Stimulated activated CD8-positive, alpha-beta memory T cell treated with anti-CD3 and anti-CD28 coated beads, Interleukin-15, amount 100 ng/mL, for 48 hours (primary cell): Measurements from ENCODE around the gene GAMT.
"Not testable (repeated sequence)": the region's sequence is repeated elsewhere in the genome, so short reads cannot be mapped to it uniquely, and the experiment has no call there.

Source experiments
- DNase-seq, 2 donors: peaks; one replicate each; pipeline ENCODE4 v3.0.0-alpha.2; 2020; ENCODE audit warnings: low read depth in 2 of 2

The GAMT gene

DNA sequence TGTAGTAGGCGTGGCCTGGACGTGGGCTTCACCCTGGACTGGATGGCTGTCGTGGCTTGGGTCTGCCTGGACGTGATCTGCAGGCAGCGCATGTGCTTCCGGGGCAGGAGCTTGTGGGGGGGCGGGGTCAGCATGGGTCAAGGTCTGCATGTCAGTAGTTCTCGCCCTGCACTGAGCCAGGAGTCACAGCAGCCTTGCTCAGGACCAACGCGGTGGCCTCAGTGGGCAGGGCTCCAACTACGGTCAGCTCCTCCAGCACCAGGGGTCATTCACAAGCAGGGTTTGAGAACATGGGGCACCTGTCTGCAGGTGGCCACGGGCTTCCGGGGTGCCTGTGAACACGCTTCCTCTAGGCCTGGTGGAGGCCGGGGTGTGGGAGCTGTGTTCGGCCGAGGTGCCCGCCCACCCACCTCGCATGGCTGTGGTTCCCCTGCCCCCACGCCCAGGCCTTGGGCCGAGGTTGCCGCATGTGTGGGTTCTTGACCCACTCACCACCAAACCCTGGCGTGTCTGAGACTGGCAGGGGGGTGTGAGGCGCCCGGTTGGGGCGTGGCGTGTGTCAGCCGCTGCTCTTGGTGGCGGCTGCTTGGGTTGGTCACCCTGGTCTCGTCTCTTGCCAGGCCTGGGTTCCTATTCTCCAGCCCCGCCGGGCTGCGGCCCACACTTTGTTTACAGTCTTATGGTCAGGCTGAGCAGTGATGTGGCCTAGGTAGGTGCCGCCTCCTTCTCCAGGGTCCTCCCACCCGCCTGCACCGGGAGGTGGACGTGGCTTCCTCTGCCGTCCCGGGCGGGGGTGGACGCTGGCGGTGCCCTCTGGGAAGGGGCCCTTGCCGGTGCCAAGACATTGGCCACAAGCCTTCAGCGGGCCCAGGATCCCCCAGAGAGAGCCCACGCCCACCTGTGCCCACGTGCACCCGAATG is 32.0 kb upstream of the GAMT start:
- no peak for DNase-seq

DNA sequence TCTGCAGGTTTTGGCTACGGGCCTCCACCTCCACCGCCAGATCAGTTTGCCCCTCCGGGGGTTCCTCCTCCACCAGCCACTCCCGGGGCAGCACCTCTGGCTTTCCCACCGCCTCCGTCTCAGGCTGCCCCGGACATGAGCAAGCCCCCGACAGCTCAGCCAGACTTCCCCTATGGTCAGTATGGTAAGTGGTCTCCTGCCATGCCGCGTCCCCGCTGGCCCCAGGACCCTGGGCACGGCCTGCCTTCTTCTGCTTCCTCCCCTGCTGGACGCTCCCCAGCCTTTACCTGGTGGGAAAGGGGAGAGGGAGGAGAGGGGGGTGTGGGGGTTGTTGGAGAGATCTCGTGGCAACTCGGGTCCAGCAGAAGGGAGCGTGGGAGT is 31.2 kb upstream of the GAMT start:
- DNase-seq, result no peak

DNA sequence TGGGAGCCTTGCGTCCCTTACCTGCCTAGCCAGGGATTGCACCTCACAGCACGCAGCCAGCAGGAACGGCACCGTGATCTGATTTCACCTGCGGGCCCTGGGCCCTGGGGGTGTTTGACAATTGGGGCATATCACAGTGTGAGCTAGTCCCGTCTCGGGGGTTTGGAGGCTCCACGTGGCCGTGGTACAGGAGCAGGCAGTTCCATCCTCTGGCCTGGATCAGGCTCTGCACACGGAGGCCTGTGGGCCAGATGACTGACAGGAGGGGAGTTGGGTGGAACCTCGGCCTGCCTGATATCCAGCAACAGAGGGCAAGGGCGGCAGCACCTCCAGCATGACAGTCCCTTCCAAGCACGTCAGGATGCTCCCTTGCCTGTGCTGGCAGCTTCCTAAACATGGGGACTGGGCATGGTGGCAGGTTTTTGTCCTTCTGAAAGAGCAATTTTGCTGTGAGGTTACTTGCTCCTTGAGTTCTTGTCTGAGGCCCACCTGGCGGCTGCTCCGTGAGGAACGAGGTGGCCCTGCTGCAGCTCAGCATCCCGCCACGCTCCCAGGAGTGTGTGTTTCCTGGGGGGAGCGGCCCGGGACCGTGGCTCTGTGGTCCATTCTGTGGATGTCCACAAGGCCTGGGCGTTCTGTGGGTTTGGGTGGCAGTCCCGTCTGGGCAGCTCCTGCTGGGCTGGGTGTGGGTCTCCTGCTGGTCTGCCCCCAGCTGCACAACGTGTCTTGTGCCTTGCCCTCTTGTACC is 30.6 kb upstream of the GAMT start:
- no peak for DNase-seq

DNA sequence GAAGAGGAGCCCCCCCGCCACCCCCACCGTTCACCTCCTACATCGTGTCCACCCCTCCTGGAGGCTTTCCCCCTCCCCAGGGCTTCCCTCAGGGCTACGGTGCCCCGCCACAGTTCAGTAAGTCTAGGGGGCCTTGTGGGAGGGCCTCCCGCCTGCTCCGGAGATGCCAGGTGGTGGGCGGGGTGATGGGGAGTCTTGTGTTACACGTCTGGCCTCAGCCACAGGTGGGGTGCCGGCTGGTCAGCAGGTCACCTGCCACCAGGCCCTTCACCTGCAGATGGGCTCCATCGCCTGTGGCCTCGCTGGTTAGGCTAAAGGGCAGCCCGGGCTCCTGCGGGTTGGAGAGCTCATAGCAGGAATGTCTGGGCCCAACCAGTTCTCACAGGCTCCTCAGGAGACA is 28.9 kb upstream of the GAMT start:
- no peak for DNase-seq

DNA sequence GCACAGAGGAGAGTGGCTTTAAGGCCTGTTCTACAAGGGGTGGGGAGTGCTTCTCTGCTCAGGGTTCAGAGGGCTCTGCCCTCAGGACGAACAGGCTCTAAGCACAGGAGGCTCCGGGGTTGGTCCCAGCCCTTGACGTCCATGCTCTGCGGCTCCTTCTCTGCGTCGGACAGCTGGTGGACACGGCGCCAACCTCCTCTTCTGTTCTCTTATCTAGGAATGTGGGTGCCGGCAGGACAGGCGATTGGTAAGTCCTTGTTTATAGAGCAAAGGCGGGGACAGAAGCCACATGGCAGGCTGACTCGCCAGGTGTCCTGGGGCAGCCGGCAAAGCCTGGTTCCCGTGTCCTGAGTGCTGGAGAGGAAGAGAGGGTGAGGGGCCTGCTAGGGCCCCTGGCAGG is 28.4 kb upstream of the GAMT start:
- DNase-seq, result no peak

DNA sequence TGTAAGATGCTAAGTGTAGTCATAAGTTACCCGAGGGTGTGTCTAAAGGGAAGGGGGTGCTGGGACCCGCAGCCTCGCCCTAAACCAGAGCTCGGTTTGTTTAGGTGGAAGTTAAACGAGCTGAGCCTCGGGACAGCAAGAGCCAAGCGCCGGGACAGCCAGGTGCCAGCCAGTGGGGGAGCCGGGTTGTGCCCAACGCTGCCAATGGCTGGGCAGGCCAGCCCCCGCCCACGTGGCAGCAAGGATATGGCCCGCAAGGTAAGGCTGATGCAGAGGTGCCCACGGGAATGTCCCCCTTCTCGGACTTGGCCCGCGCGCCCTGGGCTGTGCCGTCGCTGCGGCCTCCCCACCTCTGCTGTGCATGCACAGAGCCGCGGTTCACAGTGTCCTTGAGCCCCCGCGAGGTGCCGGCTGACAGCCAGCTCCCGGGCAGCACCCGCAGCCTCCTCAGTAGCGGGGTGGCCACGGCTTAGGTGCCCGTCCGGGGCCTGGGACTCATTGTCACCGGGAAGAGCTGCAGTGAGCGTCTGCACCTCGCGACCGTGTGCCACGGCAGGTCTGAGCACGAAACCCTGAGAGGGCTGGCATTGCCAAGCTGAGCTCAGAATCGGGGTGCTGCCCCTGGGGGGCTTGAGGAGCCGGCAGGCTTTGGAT is 27.5 kb upstream of the GAMT start:
- DNase-seq, result no peak

DNA sequence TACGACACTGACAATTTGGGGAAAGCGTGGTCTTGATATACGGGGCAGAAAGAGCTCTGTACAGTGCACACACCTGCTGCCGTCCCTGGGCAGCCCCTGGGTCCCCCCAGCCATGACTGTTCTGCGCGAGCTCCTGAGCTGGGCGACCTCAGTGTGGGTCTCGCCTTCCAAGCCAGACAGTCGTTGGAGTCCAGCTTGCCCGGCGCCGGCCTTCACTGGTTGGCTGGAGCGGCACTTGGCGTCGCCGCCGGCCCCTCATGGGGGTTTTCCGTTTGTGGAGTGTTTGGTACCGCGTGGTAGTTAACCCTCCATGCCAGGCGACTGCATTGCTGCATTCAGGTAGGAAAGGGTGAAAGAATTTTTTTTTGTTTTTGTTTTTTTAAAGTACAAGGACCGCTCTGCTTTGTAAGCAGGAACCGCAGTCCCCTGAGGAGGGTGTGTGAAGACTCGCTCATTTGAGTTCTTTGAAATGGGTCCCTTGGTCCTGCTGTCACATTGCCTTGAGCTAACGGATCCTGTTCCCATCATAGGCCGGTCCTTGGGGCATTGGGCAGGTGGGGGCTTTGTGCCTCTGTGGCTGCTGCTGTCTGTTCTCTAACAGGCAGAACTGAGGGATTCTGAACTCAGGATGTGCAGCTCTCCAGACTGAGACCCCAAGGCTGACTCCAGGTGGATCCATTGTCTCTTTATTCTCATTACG is 26.0 kb upstream of the GAMT start:
- no peak for DNase-seq

DNA sequence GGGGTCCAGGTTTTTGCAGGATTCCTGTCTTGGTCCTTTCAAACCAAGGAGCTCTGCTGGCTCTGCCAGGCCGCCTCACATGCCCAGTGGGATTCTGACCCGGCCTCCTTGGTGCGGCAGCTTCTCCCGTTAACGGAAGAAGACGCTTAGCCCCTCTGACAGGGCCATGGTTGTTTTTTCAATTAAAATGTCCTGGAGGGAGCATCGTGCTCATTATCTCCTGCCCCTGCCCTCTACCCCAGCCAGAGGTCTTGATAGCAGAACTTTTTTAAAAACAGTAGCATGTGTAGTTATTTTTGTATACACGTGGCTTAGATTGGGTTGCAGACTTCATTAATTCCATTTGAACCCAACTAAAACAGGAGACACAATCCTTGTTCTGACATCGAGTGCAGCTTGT is 25.4 kb upstream of the GAMT start:
- DNase-seq, result no peak

DNA sequence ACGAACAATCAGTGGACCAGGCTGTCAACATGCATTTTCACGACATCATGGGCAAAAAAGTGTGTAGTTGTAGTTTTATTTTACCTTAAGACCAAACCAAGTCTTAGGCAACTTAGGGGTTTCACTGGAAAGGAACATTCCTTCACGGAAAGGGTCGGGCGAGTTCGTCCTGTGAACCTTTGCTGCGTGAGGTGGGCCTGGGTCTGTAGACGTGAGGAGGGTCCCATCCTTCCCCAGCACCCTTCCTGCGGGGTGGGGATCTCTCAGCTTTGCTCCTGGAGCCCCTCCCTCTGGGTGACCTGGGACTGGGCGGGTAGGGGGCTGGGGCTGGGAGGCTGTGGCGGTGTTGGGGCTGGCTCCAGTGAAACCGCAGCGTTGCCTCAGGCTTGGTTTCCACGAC is 24.6 kb upstream of the GAMT start:
- no peak for DNase-seq

DNA sequence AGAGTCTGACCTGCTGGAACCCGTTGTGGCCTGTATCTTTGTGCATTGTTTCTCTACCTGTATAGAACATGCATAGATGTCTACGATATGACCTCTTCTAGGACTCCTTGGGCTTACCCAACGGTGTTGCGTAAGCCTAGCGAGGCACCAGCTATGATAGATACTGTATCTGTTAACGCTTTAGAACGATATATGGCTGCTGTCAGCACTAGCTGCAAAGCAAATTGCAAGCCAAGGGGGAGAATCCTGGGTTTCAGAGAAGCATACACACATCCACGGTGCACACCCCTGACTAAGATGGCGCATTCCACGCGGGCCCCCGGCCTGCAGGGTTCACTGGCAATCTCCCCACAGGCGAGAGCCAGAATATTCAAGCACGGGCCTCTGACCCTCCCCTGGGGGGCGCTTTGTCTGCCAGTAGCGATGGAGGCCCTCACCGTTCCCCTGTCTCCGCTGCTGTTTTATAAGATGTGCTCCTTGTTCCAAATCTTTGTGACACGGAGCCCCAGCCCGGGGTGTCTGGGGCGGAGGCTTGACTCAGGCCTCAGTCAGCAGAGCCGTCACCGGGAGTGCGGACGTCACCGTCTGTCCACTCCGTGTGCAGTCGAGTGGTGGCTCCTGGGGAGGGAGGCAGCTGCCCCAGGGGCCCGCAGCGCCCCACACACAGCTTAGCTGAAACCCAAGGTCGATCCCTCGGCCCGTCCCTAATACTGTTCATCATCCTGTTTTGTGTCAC is 23.9 kb upstream of the GAMT start:
- no peak for DNase-seq

DNA sequence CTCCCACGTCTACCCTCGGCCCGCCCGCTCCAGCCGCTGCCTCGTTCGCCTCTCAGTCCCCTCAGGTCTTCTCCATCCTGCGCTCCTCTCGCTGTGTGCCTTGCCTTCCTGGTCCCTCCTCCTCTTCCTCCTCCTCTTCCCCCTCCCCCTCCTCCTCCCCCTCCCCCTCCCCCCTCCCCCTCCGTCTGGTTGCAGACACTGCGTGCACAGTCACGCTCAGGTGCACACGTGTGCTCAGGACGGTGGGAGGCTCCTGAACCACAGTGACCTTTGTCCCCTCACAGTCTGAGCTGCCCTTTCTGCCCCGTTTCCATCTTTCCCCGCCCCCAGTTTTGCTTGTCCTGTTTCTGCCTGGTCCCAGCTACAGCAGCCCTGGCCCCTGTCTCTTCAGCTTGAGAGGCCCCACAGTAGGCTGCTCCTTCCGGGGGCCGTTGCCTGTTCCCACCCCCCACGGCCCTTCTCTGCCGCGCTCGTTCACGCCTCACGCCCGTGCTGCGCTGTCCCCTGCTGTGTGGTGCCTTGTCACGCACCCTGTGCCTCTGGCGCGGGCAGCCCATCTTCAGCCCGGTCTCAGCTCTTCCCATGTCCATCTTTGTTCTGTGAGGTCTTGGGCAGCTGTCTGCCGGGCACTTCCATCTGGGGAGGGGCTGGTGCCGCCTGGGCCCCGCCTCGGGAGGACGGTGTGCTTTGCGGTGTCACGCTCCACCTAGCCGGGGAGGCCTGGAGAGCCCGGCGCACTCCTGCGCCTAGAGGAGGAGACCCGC is 23.0 kb upstream of the GAMT start:
- DNase-seq, result no peak

DNA sequence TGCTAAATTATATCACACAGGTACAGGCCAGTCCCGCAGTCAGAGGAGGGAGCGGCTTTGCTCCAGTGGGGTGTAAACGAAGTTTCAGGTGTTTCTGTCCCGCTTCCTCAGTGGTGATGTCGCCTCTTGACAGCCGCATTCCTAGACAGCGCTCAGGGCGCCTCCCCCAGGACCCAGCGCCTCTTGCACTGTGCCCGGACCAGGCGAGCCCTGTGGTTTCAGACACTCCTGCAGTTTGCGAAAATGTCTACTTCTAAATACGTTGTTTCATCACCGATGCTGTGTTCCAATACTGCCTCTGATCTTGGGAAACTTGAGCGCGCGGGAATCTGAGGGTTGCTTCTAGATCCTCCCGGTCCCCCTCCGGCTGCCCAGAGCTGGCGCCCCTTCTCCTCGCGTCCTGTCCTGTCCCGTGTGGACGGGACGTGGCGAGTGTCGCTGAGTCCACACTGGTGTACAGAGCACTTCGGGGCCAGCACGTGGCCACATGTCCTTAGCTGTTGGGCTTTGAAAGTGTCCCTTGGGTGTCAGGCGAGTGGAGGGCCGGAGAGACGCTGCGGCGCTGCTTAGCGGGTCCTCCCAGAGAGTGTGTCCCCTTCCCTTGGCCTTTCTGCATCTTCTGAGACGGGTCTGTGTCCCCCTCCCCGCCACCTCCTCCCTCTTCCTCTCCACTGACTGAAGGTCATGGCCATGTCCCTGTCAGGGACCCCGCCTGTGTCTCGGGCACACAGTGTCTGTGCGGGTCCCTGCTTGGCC is 22.3 kb upstream of the GAMT start:
- no peak for DNase-seq

DNA sequence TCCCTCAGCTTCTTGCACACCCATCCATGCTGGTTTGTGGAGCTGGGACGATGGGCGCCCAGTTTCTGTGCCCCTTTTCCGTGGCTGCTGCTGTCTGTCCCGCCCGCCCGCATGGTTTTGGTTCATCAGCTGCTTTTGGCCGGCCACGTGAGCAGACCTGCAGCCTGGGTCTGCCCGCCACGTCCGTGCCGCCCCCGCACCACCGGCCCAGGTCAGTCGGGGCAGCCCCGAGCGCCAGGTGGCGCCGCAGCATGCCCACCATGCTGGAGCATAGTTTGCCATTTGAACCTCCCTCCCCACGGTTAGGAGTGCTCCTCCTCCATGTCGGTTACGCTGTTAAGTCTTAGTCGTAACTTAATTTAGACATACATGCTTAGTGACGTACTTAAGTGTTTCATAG is 21.6 kb upstream of the GAMT start:
- no peak for DNase-seq

DNA sequence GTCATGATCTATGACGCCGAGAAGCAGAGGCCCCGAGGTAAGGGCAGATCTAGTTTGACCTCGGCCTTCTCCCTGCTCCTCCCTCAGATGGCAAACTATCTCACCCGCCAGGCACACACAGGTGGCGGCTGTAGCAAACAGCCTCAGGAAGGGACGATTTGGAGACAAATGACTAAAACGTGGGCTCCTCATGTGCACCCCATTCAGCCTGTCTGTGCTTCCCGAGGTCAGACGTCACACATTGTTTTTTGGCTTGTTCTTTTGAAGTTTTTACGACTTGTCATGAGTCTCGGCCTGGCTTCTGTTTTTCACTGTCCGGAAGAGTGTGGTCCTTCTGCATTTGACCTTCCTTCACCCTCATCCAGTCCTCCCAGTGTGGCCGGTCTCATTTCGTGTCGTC is 21.0 kb upstream of the GAMT start:
- no peak for DNase-seq

DNA sequence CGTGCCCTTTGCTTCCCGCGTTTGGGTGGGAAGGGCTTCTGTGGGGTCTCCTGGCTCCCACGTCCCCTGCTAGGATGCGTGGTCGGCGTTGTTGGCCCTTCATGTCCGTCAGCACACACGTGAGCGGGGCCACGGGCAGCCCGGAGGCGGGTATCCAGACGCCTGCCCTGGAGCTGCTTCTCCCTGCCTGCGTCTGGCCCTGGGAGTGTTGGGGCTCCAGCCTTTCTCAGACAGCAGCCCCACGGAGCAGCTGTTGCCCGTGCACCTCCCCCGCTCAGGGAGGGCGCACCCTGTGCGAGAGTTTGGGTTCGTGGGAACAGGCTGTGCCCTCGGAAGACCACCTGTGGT is 20.6 kb upstream of the GAMT start:
- DNase-seq, result no peak

DNA sequence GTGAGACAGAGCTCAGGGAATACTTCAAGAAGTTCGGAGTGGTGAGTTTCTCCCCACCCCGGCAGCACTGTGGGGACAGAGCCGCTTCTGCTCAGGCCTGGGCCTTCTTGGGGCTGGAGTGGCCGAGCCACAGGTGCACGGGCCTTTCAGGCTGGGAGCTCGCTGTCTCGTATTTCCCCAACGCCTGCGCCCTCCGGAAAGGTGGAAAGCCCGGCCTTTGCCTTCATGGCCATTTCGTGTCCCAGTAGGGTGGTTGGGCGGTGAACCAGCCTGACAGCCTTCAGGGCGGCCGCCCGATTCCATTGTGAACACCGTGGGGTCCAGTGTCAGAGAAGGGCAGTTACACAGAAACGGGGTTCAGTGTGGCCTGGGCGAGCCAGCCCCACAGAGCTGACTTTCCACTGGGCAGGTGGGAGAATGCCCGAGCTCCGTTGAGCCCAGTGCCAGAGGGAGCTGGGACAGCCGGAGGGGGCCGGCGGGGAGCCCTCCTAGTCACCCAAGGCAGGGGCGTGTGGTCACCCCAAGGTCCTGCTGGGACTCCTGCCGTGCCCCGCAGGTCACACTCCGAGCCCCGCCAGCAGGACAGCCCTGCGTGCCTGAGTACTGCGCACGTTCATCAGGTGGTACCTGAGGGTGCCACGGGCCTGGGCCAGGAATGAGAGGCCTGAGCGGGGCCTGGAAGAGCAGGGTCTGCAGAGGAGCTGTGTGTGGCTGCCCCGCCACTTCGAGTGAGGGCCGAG is 20.0 kb upstream of the GAMT start:
- no peak for DNase-seq

DNA sequence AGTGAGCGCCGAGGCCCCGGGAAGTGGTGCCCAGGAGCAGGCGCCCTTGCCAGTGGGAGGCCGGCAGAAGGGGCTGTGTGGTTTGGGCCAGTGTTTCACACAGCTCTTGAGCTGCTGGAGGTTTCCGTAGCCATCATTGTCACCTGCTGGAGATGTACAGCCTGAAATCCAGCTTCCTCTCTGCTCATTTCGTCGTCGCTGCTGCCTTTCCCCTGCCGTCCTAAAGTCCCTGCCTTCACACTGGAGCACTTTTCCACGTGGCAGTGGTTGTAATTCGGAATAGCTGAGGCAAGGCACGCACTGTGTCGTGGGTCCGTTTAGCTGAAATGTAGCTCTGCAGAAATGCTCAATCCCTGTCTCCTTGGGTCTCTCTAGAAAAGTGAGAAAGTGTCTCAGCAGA is 19.2 kb upstream of the GAMT start:
- DNase-seq, result no peak

DNA sequence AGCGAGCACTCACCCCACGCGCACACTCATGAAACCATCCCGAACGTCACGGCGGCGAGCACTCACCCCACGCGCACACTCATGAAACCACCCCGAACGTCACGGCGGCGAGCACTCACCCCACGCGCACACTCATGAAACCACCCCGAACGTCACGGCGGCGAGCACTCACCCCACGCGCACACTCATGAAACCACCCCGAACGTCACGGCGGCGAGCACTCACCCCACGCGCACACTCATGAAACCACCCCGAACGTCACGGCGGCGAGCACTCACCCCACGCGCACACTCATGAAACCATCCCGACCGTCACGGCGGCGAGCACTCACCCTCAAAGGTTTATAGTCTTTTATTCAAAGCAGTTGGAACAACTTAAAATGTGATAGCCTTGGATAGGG is 18.7 kb upstream of the GAMT start:
- not testable (repeated sequence) for DNase-seq
